Neural cell (in vitro differentiated cells): ENCODE data around the gene CTNNA2.

Experiments
- EP300 ChIP-seq: fragments of 450-650 bp; conservative IDR thresholded peaks from 2 replicates; pipeline ENCODE4 v1.6.1; 2014; ENCODE audit warnings: antibody characterized with exemption, mild to moderate bottlenecking, moderate library complexity; ENCODE audit not compliant: poor library complexity, severe bottlenecking
- EZH2 ChIP-seq: fragments of 200-600, 300-800 bp; shearing (Covaris generic), sonication (generic); IDR thresholded peaks from 2 replicates; pipeline ENCODE4 v1.6.1; 2014; ENCODE audit warnings: antibody characterized with exemption, low read length, borderline replicate concordance, mild to moderate bottlenecking; ENCODE audit not compliant: insufficient read depth, poor library complexity, severe bottlenecking
- POLR2AphosphoS5 ChIP-seq: IDR thresholded peaks from 2 replicates; pipeline ENCODE4 v1.6.1; 2012
- RAD21 ChIP-seq: fragments of 450-650 bp; conservative IDR thresholded peaks from 2 replicates; pipeline ENCODE4 v1.6.1; 2014; ENCODE audit warnings: antibody characterized with exemption, mild to moderate bottlenecking, moderate library complexity
- TF ChIP-seq, protein P1 (sequence below): fragments of 450-650 bp; IDR thresholded peaks from 2 replicates; pipeline ENCODE4 v1.5.1; 2014; ENCODE audit warnings: antibody characterized with exemption, mild to moderate bottlenecking, moderate library complexity; ENCODE audit not compliant: poor library complexity, severe bottlenecking

DNA sequence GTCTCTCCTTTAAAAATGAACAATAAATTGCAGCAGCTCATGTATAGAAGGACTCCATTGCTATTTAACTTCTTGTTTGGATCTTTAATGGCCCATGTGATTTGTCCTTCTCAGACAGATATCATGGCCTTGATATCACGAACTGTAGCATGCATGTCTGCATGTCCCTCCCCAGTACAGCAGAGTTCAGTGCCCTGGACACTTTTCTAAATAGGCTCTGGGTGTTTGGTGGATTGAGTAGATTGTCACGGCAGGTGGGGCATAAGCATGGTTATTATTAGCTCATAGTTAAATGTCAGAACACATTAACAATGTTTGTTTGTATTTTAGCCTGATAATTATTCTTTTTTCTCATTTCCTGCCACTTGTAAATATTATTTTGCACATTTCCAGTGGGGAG is 673.4 kb downstream of the CTNNA2 start:
- TF ChIP-seq RAD21 = no peak
- TF ChIP-seq, protein P1, sequence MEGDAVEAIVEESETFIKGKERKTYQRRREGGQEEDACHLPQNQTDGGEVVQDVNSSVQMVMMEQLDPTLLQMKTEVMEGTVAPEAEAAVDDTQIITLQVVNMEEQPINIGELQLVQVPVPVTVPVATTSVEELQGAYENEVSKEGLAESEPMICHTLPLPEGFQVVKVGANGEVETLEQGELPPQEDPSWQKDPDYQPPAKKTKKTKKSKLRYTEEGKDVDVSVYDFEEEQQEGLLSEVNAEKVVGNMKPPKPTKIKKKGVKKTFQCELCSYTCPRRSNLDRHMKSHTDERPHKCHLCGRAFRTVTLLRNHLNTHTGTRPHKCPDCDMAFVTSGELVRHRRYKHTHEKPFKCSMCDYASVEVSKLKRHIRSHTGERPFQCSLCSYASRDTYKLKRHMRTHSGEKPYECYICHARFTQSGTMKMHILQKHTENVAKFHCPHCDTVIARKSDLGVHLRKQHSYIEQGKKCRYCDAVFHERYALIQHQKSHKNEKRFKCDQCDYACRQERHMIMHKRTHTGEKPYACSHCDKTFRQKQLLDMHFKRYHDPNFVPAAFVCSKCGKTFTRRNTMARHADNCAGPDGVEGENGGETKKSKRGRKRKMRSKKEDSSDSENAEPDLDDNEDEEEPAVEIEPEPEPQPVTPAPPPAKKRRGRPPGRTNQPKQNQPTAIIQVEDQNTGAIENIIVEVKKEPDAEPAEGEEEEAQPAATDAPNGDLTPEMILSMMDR = no peak
- TF ChIP-seq EZH2 = no peak
- no peak for TF ChIP-seq EP300
- TF ChIP-seq POLR2AphosphoS5 = no peak
